COR-L47 (cell line): Measurements from ENCODE around the gene TGM4.
"Not testable (repeated sequence)": the region's sequence is repeated elsewhere in the genome, so short reads cannot be mapped to it uniquely, and the experiment has no call there.

ENCODE experiments used
- DNase-seq: peaks from one replicate; lab custom pipeline; 2025; lab: John Stamatoyannopoulos, UW

TGM4 gene

GRCh38 chr3:44874308-44874707, at the start of gene TGM4:
TSS of gene TGM4 (plus strand) at chr3:44874608. CDS start at chr3:44874679, 71 bp downstream.
- no peak for DNase-seq

- DNase-seq: no peak
Observed at GRCh38 chr3:44825264-44825925, 49.0 kb upstream of the TGM4 start.

GRCh38 chr3:44827196-44827595, 47.2 kb upstream of the TGM4 start:
- DNase-seq: no peak

GRCh38 chr3:44831232-44831631, 43.2 kb upstream of the TGM4 start:
- no peak for DNase-seq

GRCh38 chr3:44832032-44832431, 42.4 kb upstream of the TGM4 start:
- no peak for DNase-seq

DNA sequence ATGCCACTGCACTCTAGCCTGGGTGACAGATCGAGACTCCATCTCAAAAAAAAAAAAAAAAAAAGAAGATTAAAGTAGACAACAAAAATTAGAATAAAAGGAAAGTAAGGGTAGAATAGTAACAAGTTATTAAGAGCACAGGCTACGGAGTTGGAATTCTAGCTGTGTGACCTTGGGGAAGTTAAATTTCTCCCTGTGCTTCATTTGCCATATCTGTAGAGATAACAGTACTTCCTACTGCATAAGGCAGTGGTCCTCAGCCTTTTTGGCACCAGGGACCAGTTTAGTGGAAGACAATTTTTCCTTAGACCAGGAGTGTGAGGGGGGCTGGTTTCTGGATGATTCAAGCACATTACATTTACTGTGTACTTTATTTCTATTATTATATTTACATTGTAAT, 41.4 kb upstream of the TGM4 start:
- no peak for DNase-seq

DNA sequence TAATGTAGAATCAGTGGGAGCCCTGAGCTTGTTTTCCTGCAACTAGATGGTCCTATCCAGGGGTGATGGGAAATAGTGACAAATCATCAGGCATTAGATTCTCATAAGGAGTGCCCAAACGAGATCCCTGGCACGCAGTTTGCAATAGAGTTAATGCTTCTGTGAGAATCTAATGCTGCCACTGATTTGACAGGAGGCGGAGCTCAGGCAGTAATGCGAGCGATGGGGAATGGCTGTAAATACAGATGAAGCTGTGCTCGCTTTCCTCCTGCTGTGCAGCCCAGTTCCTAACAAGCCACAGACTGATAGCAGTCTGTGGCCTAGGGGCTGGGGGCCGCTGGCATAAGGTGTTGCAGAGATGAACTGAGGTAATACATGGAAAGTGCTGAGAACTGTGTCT, 41.0 kb upstream of the TGM4 start:
- DNase-seq: no peak

GRCh38 chr3:44835684-44836083, 38.7 kb upstream of the TGM4 start:
- DNase-seq: no peak

DNA sequence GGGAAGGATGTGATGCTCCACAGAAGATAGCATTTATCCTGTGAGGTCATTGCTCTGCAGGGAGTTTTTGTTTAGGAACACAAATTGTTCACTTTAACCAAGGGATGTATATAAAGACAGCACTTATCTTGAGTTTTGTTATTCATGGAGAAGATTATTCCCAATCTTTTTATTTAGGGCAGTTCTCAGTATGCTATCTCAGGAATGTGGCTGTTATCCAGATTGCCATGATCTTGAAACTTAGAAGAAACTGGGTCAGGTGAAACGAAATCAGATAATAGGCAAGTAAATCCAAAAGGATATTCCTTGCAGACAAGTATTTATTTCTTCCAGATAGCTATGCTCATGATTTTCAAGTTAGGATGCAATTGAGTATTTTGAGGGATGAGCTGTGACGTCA, 32.0 kb upstream of the TGM4 start:
- DNase-seq: no peak

GRCh38 chr3:44845528-44846520, 28.6 kb upstream of the TGM4 start:
- DNase-seq: no peak

DNA sequence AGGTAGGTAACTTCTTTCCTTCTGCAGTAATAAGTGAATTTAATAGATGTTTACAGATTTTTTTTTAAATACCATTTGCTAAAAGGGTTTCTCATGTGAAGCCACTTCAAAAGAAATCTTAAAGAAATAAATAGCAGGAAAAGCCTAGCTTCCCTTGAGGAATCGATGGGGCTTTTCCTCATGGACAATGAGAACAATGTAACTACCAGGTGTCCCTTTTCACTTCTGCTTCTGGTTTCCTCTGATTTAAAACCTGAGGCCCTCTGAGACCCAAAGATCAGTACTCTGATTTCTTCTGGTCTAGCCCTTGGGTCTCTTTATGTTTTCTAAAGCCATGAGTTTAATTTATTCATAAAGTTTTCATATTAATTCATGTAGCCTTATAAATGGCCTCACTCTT, 25.8 kb upstream of the TGM4 start:
- DNase-seq: no peak

DNA sequence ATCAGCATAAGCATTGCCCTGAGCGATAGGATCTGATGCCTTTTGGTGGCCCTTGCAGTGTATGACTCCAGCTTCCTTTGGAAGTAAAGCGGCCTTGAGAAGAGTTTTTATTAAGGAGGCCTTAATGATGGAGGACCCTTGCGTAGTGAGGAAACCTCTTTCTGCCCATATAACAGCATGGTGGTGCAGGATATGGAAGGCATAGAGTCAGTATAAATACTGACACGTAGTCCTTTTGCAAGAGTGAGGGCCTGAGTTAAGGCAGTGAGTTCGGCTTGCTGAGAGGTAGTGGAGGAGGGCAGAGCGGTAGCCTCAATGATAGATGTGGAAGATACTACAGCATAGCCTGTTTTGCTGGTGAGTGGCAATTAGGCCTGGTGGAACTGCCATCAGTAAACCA, 17.7 kb upstream of the TGM4 start:
- DNase-seq: not testable (repeated sequence)

DNA sequence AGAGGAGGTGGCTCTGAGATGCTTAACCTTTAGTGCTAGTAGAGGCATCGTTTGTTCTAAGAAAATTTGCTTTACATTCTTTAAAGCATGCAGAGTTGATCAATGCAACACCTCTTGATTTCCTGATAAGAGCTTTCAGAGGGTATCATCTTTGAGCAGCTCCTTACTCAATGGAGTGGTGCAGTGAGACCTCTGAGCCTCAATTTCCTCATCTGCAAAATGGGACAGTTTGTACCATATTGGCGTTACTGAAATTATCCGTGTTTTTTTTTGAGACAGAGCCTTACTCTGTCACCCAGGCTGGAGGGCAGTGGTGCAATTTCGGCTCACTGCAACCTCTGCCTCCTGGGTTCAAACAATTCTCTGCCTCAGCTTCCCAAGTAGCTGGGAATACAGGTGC, 14.3 kb upstream of the TGM4 start:
- no peak for DNase-seq

GRCh38 chr3:44861412-44862225, 12.8 kb upstream of the TGM4 start, which contains the start of gene TMEM42:
TSS of gene TMEM42 (plus strand) at chr3:44861912. CDS start at chr3:44861925, 13 bp downstream.
- peak; percentile 70 for DNase-seq

- DNase-seq: no peak
Observed at GRCh38 chr3:44862226-44862637, 12.2 kb upstream of the TGM4 start.

- peak; percentile 63 for DNase-seq
Observed at GRCh38 chr3:44865272-44866035, 9.0 kb upstream of the TGM4 start.

DNA sequence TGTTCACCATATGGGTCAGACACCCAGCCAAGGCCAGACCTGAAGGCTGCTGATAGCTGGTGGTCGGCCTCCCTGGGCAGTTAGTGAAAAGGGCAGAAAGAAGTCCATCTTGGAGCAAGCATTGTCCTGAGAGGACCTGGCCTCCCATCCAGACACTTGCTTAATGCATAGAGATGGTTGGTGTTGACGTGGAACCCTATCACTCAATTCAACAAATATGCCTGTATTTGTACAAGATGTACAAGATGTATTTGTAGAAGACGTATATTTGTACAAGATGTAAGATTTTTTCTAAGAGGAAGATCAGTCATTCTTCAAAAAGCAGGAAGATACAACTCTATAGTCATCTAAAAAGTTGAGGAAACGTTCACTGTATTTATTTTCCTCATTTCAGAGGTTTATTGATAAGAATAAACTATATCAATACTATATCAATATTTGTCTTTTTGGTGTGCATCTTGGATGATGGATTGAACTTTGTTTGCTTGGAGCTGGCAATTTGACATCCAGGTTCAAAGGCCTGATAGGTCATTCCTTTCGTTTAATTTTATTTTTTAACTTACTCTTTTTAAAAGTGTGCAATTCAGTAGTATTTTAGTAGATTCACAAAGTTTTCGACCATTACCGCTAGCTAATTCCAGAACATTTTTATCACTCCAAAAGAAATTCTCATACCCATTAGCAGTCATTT, 6.8 kb upstream of the TGM4 start:
- no peak for DNase-seq

DNA sequence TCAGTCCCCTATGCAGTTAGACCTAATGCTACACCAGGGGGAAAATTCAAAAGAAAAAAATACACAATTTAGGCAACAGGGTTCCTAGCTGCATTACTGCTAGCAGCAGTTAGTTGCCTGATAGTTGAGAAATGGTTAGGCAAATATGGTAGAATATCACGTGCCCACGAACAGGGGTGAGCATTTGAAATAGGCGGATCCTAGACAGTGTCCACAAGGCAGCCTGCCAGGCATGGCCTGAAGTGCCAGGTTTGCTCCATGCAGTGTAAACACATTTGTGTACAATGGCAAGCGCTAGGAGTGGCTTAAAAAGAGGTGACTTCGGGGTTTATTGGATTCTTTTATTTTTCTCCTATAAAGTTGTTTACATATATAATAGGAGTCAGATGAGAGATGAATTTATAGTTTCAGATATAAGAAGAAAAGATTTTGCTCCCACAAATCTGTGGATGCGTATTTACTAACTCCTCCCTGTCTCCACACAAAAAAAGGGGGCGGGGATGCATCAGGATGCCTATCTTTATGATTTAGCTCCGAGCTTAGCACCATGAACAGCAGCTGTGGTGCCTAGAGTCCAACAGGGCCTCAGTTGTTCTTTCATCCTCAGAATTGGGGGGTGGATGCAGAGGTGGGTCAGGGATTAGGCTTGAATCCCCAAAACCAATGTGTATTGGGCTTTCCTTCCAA, 3.9 kb upstream of the TGM4 start:
- peak; percentile 51 for DNase-seq

GRCh38 chr3:44875596-44875995, 1.2 kb downstream of the TGM4 start:
- no peak for DNase-seq

DNA sequence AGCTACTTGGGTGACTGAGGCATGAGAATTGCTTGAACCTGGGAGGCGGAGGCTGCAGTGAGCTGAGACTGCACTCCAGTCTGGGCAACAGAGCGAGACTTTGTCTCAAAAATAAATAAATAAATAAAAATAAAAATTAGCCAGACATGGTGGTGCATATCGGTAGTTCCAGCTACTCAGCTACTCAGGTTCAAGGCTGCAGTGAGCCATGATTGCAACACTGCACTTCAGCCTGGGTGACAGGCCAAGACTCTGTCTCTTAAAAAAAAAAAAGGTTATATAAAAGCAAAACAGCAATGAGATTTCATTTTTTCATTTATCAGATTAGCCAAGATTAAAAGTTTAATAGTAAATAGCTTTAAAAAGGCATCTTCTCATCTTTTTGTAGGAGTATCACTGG, 2.9 kb downstream of the TGM4 start:
- no peak for DNase-seq
